GM18520 (cell line): ENCODE measurements around the gene SGF29.
"Not testable (repeated sequence)": the region's sequence is repeated elsewhere in the genome, so short reads cannot be mapped to it uniquely, and the experiment has no call there.

Experiments used
- ATAC-seq: cut with Tn5 transposase; IDR thresholded peaks from one replicate; pipeline ENCODE4 v1.9.1; 2021; ENCODE audit not compliant: unreplicated experiment

SGF29 gene

DNA sequence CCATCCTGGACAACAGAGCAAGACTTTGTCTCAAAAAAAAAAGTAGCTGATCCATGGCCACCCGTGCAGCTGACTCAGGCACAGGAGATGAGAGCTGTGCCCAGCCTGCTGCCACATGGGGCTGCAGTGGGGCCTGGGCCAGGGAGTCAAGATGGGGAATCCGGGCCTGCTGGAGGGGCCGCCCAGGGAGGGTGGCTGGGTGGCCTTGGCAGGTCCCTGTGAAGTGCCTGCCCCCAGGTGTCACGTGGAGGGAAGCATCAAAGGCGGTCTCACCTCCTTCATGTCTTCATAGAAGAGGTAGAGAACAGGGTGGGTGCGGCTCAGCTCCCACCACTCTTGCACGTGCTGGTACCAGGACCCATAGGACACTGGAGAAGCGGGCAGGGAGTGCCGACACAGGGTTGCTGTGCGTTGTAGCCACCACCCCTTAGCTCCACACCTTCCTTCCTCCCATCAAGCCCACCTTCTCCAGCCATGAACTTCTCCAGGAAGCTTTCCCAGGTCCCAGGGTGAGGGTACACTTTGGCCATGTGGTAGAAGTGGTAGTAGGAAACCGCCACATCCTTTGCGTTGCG, 39.3 kb downstream of the SGF29 start:
- ATAC-seq, result no peak

DNA sequence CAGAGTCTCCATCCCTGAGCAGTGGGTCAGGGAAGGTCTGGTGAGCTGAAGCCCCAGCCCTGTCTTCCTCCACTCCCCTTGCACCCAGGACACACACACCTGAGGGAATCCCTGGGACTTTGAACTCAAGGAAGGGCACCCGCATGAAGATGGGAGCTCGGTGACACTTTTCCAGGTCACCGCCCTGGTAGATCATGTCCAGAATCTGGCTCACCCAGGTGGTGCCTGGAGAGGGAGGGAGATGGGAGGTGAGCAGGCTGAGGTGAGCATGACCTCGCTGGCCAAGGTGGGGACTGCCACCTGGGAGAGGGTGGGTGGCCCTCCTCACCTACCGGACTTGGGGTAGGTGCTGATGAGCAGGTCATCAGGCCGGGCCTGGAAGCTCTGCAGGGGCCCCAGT, 41.7 kb downstream of the SGF29 start:
- ATAC-seq, result not testable (repeated sequence)

DNA sequence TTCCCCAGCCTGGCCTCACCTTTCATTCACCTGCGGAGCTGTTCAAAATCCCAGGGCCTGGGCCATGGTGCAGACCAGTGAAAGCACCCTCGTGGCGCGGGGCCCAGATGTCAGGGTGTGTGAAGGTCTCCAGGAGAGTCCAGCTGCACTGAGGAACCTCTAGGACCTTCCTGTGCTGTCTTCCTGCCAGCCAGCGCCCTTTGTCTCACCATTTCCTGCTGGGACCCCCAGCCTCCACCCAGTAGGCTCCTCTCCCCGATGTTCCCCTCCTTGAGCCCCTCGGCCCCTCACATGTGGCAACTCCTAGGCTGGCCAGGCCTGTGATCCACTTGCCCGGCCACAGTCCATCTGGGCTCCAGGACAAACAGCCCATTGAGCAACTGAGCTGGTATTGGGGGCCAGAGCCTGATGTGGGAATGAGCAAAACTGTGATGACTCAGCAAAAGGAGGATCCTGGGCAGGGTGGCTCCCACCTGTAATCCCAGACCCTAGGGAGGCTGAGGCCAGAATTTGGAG, 42.5 kb downstream of the SGF29 start:
- ATAC-seq, result no peak

DNA sequence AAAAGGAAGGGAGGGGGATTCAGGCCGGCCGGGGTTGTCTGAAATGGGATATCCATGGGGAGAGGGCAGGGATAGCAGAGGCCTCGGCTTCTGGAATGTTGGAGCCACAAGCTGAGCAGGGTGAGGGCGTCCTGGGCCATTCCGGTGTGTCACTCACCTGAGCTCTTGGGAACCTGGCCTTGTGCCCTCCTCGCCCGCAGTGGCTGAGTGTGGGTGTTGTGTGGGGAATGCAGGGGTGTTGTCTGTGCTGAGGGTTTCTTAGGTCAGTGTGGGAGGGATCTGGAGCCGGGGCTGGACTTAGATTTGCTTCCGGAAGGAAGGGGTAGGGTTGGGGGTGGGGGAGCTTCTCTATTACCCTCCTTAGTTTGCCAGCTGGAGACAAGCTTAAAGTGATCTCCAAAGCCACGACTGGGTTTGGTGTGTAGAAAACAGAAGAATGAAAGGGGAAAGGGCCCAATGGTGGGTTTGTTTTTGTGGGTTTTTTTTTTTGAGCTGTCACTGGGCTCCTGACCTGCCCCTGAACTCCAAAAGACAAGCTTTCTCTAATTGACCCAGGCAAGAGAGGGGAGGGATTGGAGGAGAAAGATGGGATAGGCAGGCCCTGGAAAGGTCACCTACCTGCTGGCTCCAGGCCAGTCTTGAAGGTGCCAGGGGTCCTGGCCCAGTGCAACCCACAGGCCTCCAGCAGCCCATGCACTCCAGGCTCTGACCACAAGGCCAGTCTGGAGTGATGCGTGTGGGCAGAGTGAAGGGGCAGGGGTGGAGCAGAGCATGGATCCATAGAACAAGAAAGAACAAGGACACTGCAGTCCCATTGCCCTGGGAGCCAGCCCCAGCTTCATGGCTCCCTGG, 43.3 kb downstream of the SGF29 start, which contains the start of gene SULT1A2:
TSS of gene SULT1A2 (minus strand) at position 211 of the 852 bp plus-strand sequence. CDS start 1,120 bp downstream, outside the sequence.
- no peak for ATAC-seq

DNA sequence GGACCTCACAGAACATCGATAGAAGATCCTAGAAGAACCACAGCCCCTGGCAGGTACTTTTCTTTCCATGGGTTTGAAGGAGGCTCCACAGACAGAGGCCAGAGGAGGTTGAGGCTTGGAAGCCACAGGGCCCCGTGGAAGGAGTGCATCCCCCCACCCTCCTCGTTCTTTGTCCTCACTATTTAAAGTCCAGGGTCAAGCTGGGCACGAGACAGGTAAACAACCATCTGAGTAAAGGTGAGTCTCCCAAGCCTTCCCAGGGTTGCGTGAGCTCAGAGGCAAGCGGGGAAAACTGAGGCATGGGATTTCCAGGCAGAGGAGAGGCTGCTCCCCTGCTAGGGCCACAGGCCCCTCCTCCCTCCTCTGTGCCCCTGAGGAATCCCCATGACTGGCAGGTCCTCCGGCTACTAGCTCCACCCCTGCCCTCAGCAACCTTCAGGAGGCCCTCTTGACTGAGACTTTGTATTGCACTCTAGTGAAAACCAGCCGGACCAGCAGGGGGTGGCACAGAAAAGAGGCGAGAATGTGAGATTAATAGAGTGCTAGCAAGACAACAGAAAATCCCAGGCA, 44.1 kb downstream of the SGF29 start:
- ATAC-seq, result no peak

DNA sequence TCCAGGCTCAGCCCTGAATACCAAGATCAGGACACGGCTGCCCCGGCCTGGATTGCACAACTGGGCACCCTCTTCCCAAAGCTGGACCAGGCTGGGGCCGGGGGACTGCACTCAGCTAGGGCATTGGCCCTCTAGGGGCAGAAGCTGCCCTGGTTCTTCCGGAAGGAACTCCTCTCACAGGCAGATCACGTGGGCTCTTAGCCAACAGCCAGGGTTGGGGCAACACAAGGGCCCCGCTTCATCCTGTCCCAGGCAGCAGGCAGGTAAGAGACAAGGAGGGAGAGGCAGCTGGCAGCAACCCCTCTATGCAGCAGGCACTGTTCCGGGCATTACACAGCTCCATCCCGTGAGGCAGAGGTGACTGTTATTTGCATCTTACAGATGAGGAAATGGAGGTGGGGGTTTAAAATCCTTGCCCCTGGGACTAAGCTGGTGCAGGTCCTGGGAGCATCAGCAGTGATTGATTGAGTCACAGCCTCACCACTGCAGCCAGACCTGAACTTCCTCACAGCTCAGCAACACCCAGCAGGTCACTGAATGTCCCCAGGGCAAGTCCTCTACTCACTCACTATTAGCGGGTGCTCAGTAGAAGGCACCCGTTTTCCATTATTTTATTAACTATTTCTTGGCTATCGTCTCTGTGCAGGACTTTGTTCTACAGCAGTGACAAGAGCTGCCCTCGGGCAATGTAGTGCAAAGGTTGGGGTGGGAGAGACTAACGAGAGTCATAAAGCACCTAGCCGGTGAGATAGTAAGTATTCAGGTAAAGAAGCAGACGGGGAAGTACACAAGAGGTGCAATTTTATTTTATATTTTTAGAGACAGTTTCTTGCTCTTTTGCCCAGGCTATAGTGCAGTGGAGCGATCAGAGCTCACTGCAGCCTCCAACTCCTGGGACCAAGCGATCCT, 45.9 kb downstream of the SGF29 start:
- ATAC-seq, result not testable (repeated sequence)

DNA sequence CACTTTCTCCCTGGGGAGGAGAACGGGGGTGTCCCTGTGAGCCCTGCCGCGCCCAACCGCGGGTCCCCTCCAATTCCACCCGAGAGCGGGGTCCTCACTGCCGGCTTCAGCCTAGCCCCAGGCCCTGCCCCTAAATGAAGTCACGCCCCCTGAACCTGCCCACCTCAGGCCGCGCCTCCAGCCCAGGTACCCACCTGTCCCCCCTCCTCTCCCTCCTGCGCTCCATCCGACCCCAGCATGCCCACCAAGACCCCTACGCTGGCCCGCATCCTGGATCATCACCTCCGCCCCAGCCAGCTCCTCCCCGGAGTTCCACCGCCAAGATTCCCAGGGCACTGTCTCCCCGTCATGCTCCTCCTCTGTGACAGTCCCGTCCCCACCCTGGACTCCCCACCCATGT, 47.2 kb downstream of the SGF29 start:
- not testable (repeated sequence) for ATAC-seq

DNA sequence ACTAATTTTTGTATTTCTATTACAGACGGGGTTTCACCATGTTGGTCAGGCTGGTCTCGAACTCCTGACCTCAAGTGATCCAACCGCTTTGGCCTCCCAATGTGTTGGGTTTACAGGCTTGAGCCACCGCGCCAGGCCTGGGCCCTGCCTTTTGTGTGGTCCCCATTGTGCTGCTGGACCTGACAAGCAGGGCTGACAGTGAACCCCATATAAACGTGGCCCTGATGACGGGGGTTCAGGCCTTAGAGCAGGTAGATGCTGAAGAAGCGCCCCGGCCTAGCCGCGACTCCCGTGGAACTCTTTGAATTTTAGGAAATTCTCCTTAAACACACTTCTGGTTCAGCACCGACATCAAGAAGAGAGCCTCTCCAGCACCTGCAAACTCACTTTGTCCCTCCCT, 47.9 kb downstream of the SGF29 start:
- not testable (repeated sequence) for ATAC-seq

DNA sequence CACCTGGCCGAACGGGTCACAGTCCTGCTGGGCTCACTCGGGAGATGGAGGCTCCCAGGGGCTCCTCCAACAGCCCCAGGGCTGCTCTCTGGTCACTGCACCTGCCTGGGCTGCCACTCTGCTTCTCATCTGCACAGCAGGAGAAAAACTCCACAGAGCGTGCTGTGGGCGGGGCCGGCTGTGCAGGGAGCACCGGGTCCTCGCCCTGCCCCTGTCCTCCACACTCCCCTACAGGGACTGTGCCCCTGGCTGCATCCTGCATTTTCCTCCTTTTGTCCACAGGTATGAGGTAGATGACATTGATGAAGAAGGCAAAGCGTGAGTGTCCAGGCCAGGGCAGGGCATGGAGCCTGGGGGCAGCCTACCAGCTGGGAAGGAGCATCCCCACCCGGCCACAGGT, 48.3 kb downstream of the SGF29 start:
- not testable (repeated sequence) for ATAC-seq

DNA sequence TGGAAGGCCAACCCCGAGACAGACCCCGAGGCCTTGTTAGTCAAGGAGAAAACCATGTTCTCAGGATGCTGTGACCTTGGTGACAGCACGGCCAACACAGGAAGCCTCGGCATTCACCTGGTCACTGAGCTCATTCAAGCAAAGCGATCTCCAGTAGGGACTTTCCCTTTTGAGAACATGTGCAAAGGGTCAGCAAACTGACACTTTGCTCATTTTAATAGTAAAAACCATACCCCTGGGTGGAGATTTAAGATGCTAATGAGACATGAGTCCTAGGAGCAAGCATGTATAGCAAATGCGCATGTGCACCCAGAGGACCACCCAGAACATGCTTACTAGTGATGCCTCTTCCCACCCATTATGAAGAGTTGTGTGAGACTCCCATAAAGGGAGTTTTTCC, 48.8 kb downstream of the SGF29 start:
- peak; percentile 40 for ATAC-seq

DNA sequence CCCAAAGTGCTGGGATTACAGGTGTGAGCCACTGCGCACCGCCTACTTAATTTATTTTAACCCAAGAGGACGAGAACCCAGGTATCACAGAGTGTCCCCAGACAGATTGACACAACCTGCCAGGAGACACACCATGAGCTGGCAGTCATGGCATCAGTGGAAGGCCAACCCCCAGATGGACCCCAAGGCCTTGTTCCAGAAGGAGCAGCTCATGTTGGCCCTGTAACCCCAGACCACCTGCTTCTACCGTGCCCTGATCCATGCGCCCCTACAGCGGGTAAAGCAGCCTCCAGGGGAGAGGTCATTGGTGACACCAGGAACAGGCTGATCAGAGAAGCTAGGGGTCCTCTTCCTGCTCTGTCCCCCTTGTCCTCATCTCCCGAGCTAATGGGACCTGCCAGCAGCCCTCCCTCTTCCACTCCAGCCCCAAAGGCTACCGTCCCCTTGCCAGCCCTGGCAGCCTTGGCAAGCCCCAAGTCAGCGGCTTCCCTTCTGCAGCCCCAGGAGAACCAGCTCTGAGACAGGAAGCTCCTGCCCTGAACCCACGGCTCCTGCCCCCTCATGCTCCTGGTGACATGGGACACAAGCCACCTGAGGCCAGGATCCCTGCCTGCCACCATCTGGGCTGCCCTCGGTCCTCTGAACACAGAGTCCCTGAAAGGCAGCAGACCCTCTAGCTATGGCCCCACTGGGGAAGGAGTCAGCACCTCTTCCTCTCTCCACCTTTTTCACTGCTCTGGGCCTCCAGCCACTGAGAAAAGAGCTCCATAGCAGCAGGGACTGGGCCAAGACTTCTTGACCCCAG, 49.9 kb downstream of the SGF29 start:
- no peak for ATAC-seq

DNA sequence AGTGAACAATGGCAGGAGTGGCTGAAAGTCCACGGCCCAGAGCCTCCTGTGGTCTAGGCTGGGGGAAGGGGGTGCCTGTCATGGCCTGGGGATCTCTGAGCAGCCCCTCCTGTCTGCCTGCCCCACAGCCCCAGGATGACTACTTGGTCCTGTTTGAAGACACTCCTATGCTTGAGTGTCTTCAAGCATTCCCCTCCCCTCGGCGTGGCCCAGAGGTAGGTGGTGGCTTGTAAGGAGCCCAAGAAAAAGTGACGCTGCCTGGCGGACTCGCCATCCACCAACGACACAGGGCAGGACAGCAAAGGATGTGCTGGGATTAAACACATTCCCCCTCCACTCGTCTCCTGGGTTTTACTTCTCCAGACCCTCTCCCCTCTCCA, 50.5 kb downstream of the SGF29 start:
- ATAC-seq, result no peak

DNA sequence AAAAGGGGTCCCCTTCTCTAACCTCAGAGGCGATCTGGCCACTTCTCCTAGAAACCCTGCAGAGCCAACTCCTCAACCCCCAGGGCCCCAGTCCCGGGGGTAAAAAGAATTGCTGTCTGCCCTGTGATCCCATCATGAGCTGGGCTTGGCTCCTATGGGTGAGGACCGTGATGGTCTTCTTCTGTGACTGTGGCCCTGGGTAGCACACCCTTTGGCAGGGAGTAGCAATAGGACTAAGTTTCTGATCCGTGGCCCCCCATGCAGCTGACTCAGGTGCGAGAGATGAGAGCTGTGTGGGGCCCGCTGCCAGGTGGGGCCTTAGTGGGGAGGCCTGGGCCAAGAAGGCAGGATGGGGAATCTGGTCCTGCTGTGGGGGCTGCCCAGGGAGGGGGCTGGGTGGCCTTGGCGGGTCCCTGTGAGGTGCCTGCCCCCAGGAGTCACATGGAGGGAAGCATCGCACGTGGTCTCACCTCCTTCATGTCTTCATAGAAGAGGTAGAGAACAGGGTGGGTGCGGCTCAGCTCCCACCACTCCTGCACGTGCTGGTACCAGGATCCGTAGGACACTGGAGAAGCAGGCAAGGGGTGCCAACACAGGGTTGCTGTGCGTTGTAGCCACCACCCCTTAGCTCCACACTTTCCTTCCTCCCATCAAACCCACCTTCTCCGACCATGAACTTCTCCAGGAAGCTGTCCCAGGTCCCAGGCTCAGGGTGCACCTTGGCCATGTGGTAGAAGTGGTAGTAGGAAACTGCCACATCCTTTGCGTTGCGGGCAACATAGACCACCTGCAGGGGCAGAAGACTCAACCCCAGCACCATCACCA, 52.8 kb downstream of the SGF29 start:
- ATAC-seq, result no peak

DNA sequence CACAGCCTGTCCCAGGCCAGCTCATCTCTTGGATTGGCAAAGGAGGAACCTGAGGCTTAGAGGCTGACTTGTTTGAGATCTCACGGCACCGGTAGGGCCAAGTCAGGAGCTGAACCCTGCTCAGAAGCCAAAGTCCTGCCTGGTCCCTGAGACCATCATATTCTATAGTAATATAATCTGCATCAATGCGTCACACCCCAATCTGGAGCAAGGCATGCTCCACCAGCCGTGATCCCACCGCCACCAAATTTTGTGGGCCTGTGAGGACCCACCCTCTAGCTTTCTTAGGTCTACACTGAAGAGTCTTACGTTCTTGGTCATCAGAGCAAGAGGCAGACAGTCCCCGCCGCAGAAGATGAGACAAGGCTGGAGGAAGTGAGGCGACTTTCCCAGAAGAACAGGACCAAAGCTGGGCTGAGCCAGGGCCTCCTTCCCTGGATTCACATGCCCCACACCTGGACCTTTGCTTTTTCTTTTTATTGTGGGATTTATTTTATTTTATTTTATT, 53.5 kb downstream of the SGF29 start:
- ATAC-seq, result no peak

DNA sequence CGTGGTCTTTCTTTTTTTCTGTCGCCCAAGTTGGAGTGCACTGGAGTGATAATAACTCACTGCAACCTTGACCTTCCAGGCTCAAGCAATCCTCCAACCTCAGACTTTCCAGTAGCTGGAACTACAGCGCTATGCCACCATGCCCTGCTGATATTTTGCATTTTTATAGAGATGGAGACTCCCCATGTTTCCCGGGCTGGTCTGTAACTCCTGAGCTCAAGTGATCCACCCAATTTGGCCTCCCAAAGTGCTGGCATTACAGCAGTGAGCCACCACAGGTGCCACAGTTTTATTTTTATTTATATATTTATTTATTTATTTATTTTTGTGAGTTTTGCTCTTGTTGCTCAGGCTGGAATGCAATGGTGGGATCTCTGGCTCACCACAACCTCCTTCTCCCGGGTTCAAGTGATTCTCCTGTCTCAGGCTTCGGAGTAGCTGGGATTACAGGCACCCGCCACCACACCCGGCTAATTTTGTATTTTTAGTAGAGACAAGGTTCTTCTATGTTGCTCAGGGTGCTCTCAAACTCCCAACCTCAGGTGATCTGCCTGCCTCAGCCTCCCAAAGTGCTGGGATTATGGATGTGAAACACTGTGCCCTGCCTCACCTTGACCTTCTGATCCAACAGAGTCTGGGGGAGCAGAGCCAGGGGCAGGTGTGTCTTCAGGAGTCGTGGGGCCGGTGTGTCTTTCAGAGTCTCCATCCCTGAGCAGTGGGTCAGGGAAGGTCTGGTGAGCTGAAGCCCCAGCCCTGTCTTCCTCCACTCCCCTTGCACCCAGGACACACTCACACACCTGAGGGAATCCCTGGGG, 54.2 kb downstream of the SGF29 start:
- not testable (repeated sequence) for ATAC-seq

DNA sequence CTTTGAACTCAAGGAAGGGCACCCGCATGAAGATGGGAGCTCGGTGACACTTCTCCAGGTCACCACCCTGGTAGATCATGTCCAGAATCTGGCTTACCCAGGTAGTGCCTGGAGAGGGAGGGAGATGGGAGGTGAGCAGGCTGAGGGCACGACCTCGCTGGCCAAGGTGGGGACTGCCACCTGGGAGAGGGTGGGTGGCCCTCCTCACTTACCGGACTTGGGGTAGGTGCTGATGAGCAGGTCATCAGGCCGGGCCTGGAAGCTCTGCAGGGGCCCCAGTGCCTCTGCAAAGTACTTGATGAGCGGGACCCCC, 54.7 kb downstream of the SGF29 start:
- not testable (repeated sequence) for ATAC-seq

DNA sequence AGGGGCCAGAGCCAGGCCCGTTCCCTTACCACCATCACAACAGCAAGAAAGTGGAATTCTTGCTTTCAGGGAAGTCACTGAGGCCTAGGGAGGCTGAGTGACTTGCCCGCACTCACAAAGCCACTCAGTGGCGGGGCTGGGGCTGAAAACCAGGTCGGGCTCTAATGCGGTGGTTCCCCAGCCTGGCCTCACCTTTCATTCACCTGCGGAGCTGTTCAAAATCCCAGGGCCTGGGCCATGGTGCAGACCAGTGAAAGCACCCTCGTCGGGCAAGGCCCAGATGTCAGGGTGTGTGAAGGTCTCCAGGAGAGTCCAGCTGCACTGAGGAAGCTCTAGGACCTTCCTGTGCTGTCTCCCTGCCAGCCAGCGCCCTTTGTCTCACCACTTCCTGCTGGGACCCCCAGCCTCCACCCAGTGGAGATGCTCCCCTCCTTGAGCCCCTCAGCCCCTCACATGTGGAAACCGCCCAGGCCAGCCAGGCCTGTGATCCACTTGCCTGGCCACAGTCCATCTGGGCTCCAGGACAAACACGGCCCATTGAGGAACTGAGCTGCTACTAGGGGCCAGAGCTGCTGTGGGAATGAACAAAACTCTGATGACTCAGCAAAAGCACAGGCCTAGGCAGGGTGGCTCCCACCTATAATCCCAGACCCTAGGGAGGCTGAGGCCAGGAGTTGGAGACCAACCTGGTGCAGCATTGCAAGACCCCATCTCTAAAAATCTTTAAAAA, 55.3 kb downstream of the SGF29 start:
- not testable (repeated sequence) for ATAC-seq
